GM18507 (cell line): ENCODE data around the gene GPC4.

Experiments used
- DNase-seq: peaks from one replicate; pipeline ENCODE4 v3.0.0; 2011; ENCODE audit warnings: low read depth; ENCODE audit not compliant: insufficient read length; ENCODE audit errors: extremely low spot score
- FAIRE-seq: peaks from 2 replicates; lab custom pipeline; 2011; peaks lifted over from hg19 to GRCh38; lab: Jason Lieb, UNC

GPC4 gene

DNA sequence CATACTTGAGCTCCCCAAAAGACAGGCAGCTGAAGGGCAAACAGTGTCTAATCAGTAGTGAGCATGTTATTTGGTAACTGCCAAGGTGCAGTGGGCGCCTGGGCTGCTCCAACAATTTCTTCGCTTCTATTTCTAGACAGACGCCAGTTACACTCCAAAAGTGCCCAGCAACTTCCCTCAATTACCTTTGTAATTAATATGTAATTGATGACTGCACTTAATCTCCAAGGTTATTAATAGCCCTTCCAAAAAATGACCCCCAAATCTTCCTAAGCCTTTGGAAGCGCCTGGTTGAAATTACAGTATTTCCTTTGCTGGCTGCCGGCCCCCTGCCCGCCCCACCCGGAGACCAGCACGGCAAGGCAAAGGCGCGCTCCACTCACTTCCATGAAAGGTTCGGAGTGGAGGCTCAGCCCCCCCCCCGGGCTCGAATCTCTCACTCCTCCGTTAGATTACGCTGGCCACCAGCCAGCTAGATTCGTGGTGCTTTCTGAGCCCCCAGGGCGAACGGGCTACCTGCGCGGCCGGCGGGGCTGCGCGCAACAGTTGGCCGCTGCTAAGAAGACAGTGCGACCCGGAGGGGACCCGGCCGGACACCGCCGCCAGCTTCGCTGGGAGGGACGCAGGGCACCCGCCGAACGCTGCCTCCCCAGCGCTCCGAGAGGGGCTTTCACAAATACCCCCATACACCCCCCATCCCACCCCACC lies 1.9 kb downstream of the GPC4 start:
- FAIRE-seq (no peak), DNase-seq (no peak)

DNA sequence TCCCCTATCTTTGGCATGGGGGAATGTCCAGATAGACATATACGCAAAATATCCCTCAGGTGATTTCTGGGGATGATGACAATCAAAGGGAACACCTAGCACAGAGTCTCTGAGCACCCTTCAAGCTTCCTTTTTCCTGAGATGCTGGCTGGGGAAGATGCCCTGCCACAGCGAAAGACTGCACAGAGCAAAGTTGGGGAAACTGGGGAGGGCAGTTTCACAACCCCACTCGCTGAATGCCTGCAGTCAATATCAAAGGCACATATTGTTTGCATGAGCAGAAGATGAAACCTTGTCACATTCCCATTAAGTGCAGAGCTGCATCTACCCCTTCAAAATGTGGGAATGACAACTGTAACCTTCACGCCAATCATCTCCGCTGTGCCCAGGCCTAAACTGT lies 2.6 kb downstream of the GPC4 start:
- DNase-seq, result no peak
- no peak for FAIRE-seq

DNA sequence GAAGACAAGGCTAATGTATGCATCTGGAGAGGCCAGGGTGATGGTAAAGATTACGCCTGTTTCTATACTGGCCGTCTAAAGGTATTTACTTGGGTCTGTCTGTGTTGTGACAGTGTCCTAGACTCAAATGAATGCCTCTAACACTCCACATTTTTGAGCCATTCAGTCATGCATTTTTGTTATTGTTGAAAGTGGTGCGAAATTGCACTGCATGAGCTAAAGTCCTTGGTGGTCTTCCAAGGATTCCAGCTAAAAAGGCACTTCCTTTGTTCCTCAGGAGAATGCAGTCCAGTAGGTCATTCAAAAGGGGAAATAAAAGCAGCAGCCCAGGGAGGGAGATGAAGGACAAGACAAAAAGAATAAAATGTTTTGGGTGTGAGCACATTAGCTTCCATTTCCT lies 3.0 kb downstream of the GPC4 start:
- no peak for DNase-seq
- FAIRE-seq, result no peak

DNA sequence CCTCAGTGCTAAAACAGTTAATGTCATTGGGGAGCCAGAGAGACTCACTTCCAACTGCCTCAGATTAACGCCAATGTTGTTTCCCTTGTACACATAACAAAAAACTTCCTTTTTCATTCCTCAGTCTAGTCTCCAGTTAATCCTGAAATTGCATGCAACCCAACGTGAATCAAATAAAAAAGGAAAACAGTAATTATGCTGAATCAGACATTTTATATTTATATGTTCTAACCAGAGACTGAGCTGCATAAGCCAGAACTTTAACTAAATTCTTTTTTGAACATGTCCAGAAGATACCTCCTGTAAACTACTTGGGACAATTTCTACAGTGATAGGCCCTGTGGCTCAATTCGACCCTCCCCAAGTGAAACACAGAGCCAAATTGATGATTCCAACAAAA lies 4.7 kb downstream of the GPC4 start:
- DNase-seq (no peak), FAIRE-seq (no peak)

DNA sequence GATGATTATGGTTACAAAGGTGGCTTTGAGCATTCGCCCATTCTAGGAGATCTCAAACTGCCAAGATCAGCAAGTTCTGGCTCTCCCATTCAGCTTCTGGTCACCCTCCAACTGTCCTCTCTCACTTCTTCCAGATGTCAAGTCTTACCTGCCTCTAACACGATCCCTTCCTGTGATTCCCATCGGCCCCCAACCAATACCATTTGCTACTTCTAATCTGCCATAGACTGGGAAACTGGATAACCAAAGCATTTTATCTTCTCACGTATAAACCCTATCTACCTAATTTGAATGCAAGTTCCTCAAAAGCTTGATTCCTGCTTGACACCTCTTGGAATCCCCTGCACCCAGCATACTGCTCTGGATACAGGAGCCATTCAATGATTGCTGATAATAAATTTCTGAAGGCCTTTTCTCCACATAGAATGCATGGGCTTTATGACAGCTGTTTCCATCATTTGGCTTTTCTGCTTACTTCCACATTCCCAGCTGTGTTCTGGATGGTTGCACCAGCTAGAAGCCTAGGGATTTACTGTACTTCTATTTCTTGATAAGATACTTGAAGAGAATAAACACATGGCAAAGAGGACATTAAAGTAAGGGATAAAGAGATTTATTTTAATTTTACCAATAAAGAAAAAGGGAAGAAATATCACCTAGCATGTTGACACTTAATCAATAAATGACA lies 9.6 kb downstream of the GPC4 start:
- FAIRE-seq (no peak), DNase-seq (no peak)

DNA sequence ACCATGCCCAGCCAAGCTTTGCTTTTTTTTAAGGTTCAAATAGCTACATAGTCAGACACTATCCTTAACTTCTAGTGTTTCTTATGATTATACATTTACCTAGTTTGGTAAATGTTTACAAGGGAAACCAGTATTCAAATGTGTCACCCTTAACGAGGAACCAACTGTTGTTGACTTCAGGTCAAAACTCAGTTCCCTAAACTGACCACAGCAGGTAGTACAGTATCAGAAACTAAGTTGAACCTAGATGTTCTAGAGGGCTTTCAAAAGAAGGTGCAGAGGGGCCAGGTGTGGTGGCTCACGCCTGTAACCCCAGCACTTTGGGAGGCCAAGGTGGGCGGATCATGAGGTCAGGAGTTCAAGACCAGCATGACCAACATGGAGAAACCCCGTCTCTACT lies 11.3 kb downstream of the GPC4 start:
- FAIRE-seq (peak; percentile 82), DNase-seq (no peak)

DNA sequence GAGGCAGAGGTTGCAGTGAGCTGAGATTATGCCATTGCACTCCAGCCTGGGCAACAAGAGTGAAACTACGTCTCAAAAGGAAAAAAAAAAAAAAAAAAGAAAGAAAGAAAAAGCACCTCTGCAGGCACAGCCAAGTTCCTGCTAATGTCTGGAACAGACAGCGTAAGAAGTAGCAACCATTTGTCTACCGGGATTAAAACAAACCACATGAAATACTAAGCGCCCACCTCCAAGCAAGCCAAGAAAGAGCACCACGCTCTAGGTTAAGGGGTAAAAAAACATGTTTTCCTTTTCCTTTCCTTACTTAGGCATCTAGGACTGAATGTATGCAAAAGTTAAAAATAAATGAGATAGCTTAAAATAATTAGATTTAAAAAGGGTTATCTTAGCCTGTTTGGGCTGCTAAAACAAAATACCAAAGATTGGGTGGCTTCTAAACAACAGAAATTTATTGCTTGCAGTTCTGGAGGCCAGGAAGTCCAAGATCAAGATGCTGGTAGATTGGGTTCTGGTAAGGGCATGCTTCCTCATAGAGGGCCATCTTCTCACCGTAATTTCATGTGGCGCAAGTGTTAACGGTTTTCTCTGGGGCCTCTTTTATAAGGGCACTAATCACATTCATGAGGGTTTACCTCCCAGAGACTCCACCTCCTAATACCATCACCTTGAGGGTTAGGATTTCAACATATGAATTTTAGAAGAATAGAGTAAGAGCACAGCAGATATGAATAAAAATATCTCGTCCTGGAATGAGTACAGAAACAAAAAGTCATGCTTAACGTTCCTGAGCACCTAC lies 12.3 kb downstream of the GPC4 start:
- DNase-seq, result no peak
- no peak for FAIRE-seq

DNA sequence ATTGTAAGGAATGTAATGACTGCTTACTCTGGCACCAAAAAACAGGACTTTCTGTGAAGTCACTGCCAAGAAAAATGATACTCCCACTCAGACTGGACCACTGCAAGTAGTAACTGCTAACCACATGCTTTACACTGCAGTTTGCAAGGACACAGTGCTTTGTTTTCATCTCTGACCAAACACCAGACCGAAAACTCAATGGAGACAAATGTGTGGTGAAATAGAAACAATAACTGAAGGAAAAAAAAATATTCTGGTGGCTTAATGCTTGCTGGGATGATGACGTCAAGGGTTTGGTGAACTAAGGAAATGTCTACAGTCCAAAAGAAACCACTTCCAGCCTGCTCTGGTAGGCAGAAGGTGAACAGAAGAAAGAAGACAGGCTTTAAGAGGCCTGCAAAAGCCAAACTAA lies 13.2 kb downstream of the GPC4 start:
- no peak for DNase-seq
- peak; percentile 78 for FAIRE-seq

DNA sequence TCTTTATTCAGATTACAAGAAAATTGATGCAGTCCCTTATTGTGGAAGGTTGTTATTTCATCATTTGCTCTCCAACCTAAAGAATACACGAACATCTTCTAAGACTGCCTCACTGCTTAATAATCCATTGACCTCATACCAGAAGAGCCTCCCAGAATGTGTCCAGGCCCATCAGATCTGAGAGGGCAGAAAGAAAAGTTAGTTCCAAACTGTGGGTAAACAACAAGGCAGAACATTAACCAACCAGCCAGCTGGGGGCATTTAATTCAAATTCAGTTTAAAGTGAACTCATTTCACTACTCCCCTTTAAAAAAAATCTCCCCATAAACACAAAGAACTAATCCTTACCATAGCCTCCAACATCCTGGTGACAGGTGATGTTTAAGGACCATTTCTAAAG lies 13.8 kb downstream of the GPC4 start:
- DNase-seq (no peak), FAIRE-seq (no peak)

DNA sequence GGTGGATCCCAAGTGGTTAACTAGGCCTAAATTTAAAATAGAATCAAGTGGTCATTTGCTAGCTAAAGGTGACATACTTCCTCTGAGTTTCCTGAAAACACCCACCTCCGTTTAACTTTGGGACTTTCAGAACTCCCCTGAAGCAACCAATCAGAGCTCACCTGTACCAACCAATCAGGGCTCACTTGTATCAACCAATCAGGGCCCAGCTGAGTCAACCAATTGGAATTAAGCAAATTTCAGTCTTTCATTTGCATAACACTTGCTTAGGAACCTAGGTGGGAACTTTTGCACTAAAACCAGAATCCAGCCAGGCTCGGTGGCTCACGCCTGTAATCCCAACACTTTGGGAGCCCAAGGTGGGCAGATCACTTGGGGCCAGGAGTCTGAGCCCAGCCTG lies 15.9 kb downstream of the GPC4 start:
- no peak for FAIRE-seq
- no peak for DNase-seq

DNA sequence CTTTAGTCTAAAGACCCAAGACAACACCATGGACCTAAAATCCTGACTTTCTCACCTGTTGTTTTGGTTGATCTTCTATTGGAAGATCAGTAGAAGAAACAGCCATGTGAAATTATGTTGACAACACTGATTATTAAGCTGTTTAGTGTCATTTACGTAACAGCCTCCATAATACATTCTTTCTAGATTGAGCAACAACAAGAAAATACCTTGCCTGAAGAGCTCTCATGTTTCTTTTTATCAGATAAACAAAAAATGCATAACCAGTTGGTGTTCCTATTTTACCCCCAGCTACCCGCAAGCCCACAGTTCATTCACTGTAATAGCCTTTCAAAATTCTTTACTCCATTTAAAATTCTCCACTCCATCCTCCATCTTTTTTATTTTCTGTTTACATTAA lies 20.5 kb downstream of the GPC4 start:
- FAIRE-seq, result no peak
- DNase-seq, result no peak

DNA sequence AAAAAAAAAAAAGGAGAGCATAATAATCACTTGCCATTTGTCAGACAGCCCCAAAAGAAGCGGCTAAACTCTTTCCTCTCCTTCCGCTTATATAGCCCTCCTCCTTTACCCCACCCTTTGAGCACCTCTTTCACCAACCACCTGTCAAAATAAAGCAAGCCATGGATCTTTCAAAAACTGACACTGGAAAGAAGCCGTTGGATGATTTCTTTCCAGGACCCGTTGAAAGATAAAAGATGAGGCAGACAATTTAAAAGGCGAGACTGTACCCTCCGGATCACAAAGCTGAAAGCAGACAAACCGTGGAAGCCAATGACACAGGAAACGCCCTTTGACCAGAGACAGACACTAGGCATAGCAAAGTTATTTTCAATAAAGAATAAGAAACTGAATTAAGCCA lies 22.6 kb downstream of the GPC4 start:
- no peak for DNase-seq

DNA sequence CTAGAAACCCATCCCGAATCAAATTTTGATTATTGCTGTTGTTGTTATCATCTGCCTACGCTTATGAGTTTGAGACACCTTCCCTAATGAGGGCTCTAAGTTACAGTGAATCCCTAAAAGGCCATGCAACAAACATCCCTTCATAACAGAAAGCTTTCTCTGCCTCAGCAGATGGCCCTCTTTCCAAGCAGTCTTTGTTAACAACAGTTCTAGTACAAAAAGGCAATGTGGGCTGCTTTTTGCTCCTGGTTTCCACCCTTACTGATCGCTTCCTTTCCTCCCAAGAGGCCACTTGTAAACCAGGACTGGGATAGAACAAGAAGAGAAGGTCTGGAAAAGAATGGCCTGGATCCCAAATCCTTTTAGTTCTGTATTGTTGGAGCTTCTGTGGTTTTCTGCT lies 24.2 kb downstream of the GPC4 start:
- DNase-seq (no peak), FAIRE-seq (peak; percentile 67)

More for the DNA sequence above, 22.6 kb downstream of the GPC4 start:
- no peak for FAIRE-seq

DNA sequence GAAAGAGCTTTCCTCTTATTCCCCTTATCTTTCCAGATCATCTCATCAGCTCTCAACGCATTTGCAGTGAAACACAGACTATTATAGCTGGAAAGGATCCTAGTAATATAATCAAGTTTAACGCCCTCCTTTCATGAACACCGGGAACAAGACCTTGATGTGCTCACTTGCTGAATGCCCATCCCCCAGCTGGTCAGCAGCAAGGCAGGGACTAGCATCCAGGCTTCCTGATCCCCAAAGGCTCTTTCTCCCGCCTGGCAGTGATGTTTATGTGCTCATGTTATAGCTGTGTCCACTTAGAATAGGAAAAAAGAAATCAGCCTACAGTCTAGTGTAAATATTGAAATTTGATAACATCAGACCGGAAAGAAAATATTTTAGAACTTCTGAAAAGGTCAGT lies 24.6 kb downstream of the GPC4 start:
- FAIRE-seq (no peak), DNase-seq (no peak)

DNA sequence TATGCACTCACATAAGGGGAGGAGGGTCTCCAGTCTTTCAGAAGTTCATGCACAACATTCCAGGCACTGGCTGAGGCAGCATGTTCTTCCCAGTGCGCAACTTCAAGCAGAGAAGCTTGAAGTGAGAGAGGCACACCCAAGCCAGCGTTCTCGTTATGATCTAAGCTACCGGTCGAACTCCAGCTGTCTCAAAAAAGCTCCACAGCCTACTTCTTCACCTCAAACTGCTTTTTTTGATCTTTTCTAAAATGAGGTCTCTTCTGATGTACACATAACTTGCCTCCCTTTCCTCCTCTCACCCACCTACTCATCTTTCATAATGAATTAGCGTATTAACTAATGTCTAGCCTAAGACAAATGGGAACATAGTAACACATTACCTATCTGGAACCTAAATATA lies 25.3 kb downstream of the GPC4 start:
- FAIRE-seq (no peak), DNase-seq (no peak)

DNA sequence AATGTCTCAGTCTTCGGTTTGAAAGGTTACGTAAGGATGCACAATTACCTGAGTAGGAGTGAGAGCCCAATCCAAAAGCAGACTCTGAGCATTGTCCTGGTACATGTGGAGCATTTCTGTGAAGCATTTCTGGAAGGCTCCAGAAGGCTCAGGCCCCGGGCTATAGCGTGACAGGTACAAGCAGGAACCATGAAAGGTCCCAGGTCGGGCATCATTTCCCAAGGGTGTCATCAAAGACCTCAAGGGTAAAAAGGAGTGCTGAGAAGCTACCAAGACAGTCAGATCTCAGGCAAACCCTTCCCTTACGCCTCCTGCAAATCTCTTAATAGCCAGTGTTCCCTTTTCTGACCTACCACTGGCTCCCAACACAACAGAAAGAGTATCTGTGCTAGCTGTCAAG lies 30.8 kb downstream of the GPC4 start:
- FAIRE-seq (peak; percentile 92), DNase-seq (no peak)

DNA sequence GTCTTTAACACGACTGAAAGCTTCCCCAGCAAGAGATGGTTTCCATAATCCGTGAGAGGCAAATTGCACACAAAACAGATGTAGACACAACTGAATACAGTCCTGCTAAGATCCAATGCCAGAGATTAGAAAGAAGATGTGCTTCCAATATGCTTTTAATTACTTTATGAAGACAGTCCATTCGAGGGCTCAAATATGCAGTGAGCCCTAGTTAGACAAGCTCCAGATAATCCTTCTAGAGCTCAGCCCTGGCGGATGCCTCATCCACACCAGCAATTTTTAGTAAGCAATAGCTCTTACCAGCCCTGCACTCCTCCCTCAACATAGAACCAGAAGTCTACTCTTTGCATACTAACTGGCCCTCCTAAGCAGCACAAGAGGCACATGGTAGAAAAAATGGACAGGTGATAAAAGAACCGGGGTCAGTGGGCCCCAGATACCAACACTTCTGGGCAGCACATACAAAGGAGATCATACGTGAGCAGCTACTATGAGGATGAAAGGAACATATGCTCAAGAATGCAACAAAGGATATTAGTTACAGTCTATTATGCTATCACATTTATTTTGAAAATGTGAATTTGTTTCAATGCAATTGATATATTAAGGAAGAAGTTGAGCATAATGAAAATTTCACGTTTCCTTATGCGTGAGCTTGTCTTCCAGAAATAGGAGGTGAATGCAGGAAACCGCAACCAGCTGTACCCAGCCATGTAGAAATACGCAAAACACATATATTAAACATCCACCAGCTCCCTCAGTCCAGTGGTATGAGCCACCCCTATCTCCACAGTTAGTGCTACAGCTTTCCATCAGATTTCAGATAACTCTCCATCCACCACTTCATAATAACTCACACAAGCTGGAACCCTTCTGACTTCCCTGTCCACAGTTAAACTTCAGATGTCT lies 34.3 kb downstream of the GPC4 start:
- DNase-seq (no peak), FAIRE-seq (peak; percentile 89)

DNA sequence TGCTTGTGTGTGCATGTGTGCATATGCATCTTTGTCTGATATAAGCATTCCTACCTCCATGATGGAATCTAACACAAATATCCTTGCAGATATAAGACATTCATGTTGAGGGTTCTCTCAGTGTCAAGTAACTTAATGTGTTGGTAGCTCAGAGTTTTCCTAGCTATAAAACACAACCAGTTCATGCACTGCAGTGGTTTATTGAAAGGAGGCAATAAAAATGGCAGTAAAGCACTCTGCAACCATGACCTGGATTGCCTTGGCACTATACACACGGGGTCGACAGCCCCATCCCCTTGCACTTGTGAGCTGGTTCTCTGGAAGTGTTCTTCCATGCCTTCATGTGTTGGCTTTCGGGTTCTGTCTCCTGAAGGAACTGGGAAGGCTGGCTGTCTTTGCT lies 38.9 kb downstream of the GPC4 start:
- FAIRE-seq (no peak), DNase-seq (no peak)

DNA sequence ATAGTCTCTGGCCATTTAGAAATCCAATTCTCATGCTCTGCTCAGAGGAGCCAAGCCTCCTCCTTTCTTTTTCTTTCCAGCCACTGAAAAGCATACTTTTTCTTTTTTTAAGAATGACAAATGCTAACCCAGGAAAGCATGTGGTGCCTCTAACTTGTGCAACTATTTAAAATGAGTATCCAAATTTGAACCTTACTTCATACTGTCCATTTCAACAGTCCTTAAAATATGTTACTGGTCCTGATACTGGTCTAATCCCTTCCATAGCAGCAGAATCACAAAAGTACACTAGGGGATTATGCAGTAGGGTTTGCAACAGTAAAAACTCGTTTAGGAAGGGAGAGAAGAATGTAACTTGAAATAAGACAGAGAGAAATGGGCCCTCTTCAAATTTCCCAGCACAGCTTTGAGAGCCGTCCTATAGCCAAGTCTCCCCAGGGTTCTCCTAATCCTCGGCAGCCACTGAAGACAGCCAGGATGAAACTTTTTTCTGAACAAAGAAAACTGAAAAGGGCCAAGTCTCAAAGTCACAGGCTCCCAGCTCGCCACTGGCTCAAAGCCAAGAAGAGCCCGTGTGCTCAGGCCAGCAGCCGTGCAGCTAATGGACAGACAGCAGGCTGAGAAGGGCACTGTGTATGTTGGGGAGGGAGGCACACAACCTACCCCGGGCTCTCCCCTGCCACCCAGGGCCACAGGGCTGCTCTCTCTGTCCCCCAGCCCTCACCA lies 39.5 kb downstream of the GPC4 start:
- DNase-seq (no peak), FAIRE-seq (no peak)
